ENCODE data around the gene TFAP2A. TPM values are rescaled to one million over a fixed set of nuclear protein-coding genes. Genes with fewer than 3 reads are reported as not detected.
A peak's percentile ranks its signal among the peaks of the same experiment; 100 is the strongest.

The TFAP2A gene
- total RNA-seq, 2 donors from 2014 or later = 0.14 TPM; not detected in 1

GRCh38 chr6:10418361-10418861 lies 3.5 kb upstream of the TFAP2A start:
- DNase-seq (ENCODE audit: low spot score in 2 of 2) (no peak), ATAC-seq (peak in 1 of 2 donors; percentile 9)
- H3K36me3 Mint-ChIP-seq = peaks cover 28 to 52% of the 10 kb centered on the region in 2 donors
- no peak overlapping the region for H3K27ac Mint-ChIP-seq
- no peaks in the 10 kb centered on the region for H3K9me3 Mint-ChIP-seq

- peaks cover 31 to 50% of the 10 kb centered on the region in 2 donors for H3K36me3 Mint-ChIP-seq
- H3K9me3 Mint-ChIP-seq = no peaks in the 10 kb centered on the region
- H3K27ac Mint-ChIP-seq = no peak overlapping the region
- ATAC-seq (no peak), DNase-seq (ENCODE audit: low spot score in 2 of 2) (no peak)
Measured at GRCh38 chr6:10417681-10418104, 2.8 kb upstream of the TFAP2A start.

- Mint-ChIP-seq H3K9me3 (no peaks in the 10 kb centered on the region), H3K36me3 (peaks cover 33 to 50% of the 10 kb centered on the region in 2 donors), H3K27ac (peak overlapping the region in 1 of 2 donors; percentile 72)
- no peak for ATAC-seq
- no peak for DNase-seq (ENCODE audit: low spot score in 2 of 2)
Measured at GRCh38 chr6:10416863-10417641, 2.2 kb upstream of the TFAP2A start.

GRCh38 chr6:10416516-10416862 lies 1.6 kb upstream of the TFAP2A start:
- peaks cover 39 to 56% of the 10 kb centered on the region in 2 donors for H3K36me3 Mint-ChIP-seq
- H3K9me3 Mint-ChIP-seq = no peaks in the 10 kb centered on the region
- no peak for DNase-seq (ENCODE audit: low spot score in 2 of 2)
- no peak overlapping the region for H3K27ac Mint-ChIP-seq
- ATAC-seq = no peak

GRCh38 chr6:10415617-10416480 lies 975 bp upstream of the TFAP2A start:
- no peak for ATAC-seq
- Mint-ChIP-seq H3K36me3 (peaks cover 45 to 62% of the 10 kb centered on the region in 2 donors), H3K9me3 (peaks cover 0 to 3% of the 10 kb centered on the region in 2 donors), H3K27ac (peak overlapping the region in 1 of 2 donors; percentile 88)
- no peak for DNase-seq (ENCODE audit: low spot score in 2 of 2)

- Mint-ChIP-seq H3K9me3 (peaks cover 6 to 17% of the 10 kb centered on the region in 2 donors), H3K27ac (peak overlapping the region in 1 of 2 donors; percentile 95), H3K36me3 (peaks cover 63 to 79% of the 10 kb centered on the region in 2 donors)
- DNase-seq (ENCODE audit: low spot score in 2 of 2) (no peak), ATAC-seq (peak in 1 of 2 donors; percentile 4)
Measured at GRCh38 chr6:10413850-10414738, 780 bp downstream of the TFAP2A start.

GRCh38 chr6:10413262-10413849 lies 1.5 kb downstream of the TFAP2A start:
- peak in 1 of 2 donors; percentile 22 for ATAC-seq
- Mint-ChIP-seq H3K27ac (peak overlapping the region in 1 of 2 donors; percentile 95), H3K36me3 (peaks cover 66 to 80% of the 10 kb centered on the region in 2 donors), H3K9me3 (peaks cover 6 to 17% of the 10 kb centered on the region in 2 donors)
- DNase-seq (ENCODE audit: low spot score in 2 of 2) = no peak

- peaks cover 6 to 17% of the 10 kb centered on the region in 2 donors for H3K9me3 Mint-ChIP-seq
- H3K36me3 Mint-ChIP-seq = peaks cover 63 to 73% of the 10 kb centered on the region in 2 donors
- ATAC-seq (peak; percentile 33 to 51), DNase-seq (ENCODE audit: low spot score in 2 of 2) (no peak)
- H3K27ac Mint-ChIP-seq = peak overlapping the region; percentile 3 to 30
Measured at GRCh38 chr6:10412461-10413261, 2.2 kb downstream of the TFAP2A start.

GRCh38 chr6:10411971-10412460 lies 2.9 kb downstream of the TFAP2A start:
- peak overlapping the region; percentile 30 to 78 for H3K27ac Mint-ChIP-seq
- peaks cover 56 to 67% of the 10 kb centered on the region in 2 donors for H3K36me3 Mint-ChIP-seq
- peak; percentile 48 to 78 for ATAC-seq
- peaks cover 6 to 17% of the 10 kb centered on the region in 2 donors for H3K9me3 Mint-ChIP-seq
- no peak for DNase-seq (ENCODE audit: low spot score in 2 of 2)

GRCh38 chr6:10411131-10411970 lies 3.5 kb downstream of the TFAP2A start:
- H3K9me3 Mint-ChIP-seq = peaks cover 6 to 17% of the 10 kb centered on the region in 2 donors
- ATAC-seq = peak in 1 of 2 donors; percentile 13

GRCh38 chr6:10410207-10411050 lies 4.4 kb downstream of the TFAP2A start:
- no peak for ATAC-seq
- no peak for DNase-seq (ENCODE audit: low spot score in 2 of 2)
- H3K9me3 Mint-ChIP-seq = peaks cover 9 to 17% of the 10 kb centered on the region in 2 donors
- peak overlapping the region in 1 of 2 donors; percentile 90 for H3K27ac Mint-ChIP-seq
- peaks cover 53 to 60% of the 10 kb centered on the region in 2 donors for H3K36me3 Mint-ChIP-seq

More at GRCh38 chr6:10411131-10411970, 3.5 kb downstream of the TFAP2A start:
- peaks cover 56 to 62% of the 10 kb centered on the region in 2 donors for H3K36me3 Mint-ChIP-seq
- peak overlapping the region; percentile 30 to 95 for H3K27ac Mint-ChIP-seq
- no peak for DNase-seq (ENCODE audit: low spot score in 2 of 2)

GRCh38 chr6:10409731-10410206 lies 5.1 kb downstream of the TFAP2A start:
- Mint-ChIP-seq H3K36me3 (peaks cover 54 to 63% of the 10 kb centered on the region in 2 donors), H3K27ac (peak overlapping the region in 1 of 2 donors; percentile 67), H3K9me3 (peaks cover 14 to 17% of the 10 kb centered on the region in 2 donors)
- ATAC-seq (no peak), DNase-seq (ENCODE audit: low spot score in 2 of 2) (no peak)

GRCh38 chr6:10409233-10409721 lies 5.6 kb downstream of the TFAP2A start:
- ATAC-seq (no peak), DNase-seq (ENCODE audit: low spot score in 2 of 2) (no peak)
- peaks cover 50 to 68% of the 10 kb centered on the region in 2 donors for H3K36me3 Mint-ChIP-seq
- H3K9me3 Mint-ChIP-seq = peaks cover 14 to 17% of the 10 kb centered on the region in 2 donors
- peak overlapping the region in 1 of 2 donors; percentile 67 for H3K27ac Mint-ChIP-seq
